Panc1 (cell line): ENCODE measurements around the gene PAX1.

Source experiments
- CTCF ChIP-seq: fragments of 450-650 bp; IDR thresholded peaks from 2 replicates; pipeline ENCODE4 v1.5.1; 2017; ENCODE audit warnings: mild to moderate bottlenecking
- POLR2AphosphoS5 ChIP-seq: IDR thresholded peaks from 2 replicates; pipeline ENCODE4 v1.6.1; 2012; ENCODE audit warnings: mild to moderate bottlenecking, low read depth, low read length, moderate library complexity
- SIN3A ChIP-seq: IDR thresholded peaks from 2 replicates; pipeline ENCODE4 v1.6.1; 2012; ENCODE audit warnings: low read depth, mild to moderate bottlenecking, low read length, moderate library complexity, borderline replicate concordance; ENCODE audit not compliant: insufficient read depth
- TCF7L2 ChIP-seq: IDR thresholded peaks from 2 replicates; pipeline ENCODE4 v1.6.1; 2011; ENCODE audit warnings: mild to moderate bottlenecking, low read depth, low read length, inconsistent platforms

- no peak for TF ChIP-seq SIN3A
- TF ChIP-seq POLR2AphosphoS5, result no peak
- TF ChIP-seq CTCF, result peak; percentile 54; the same call in 1 of the 2 replicates
- TF ChIP-seq TCF7L2, result no peak
These were observed 2.7 kb upstream of the PAX1 start for GRCh38 chr20:21702553-21703470.
